Endothelial cell (in vitro differentiated cells): Measurements from ENCODE around the gene KCNB1. TPM values are rescaled to one million over a fixed set of nuclear protein-coding genes. Genes with fewer than 3 reads are reported as not detected.
"Not testable (repeated sequence)": the region's sequence is repeated elsewhere in the genome, so short reads cannot be mapped to it uniquely, and the experiment has no call there.

Experiments used
- DNase-seq: peaks from one replicate; pipeline ENCODE4 v3.0.0; 2021; ENCODE audit warnings: low spot score
- H3K27ac Mint-ChIP-seq: one replicate; pipeline ENCODE4 v1.8.0; 2021; ENCODE audit warnings: mixed read lengths, inconsistent platforms; ENCODE audit not compliant: unreplicated experiment
- H3K27me3 Mint-ChIP-seq: one replicate; pipeline ENCODE4 v1.8.0; 2021; ENCODE audit warnings: mild to moderate bottlenecking, moderate library complexity, mixed read lengths, inconsistent platforms; ENCODE audit not compliant: unreplicated experiment
- H3K36me3 Mint-ChIP-seq: one replicate; pipeline ENCODE4 v1.8.0; 2021; ENCODE audit warnings: mild to moderate bottlenecking, low read depth, mixed read lengths, inconsistent platforms; ENCODE audit not compliant: unreplicated experiment
- H3K4me1 Mint-ChIP-seq: one replicate; pipeline ENCODE4 v1.8.0; 2021; ENCODE audit warnings: mild to moderate bottlenecking, mixed read lengths, inconsistent platforms; ENCODE audit not compliant: unreplicated experiment
- H3K4me3 Mint-ChIP-seq: one replicate; pipeline ENCODE4 v1.8.0; 2021; ENCODE audit warnings: mild to moderate bottlenecking, mixed read lengths, inconsistent platforms; ENCODE audit not compliant: unreplicated experiment
- H3K9me3 Mint-ChIP-seq: one replicate; pipeline ENCODE4 v1.8.0; 2021; ENCODE audit warnings: mixed read lengths, inconsistent platforms; ENCODE audit not compliant: unreplicated experiment
- CTCF ChIP-seq: fragments of 200-600 bp; sonication (generic); IDR thresholded peaks from one replicate; pipeline ENCODE4 v1.5.0; 2021; ENCODE audit warnings: antibody characterized with exemption; ENCODE audit not compliant: unreplicated experiment
- total RNA-seq: library from RNA; stranded (reverse); fragmentation: NEBNext Ultra II Directional; extraction: Animal tissue kit (Norgen Biotek cat#: 25700); gene quantifications from one replicate; pipeline ENCODE4 v1.2.1, GENCODE V29; 2021; ENCODE audit not compliant: unreplicated experiment

The KCNB1 gene
- total RNA-seq, 1 donor from 2014 or later, result 0.36 TPM

DNA sequence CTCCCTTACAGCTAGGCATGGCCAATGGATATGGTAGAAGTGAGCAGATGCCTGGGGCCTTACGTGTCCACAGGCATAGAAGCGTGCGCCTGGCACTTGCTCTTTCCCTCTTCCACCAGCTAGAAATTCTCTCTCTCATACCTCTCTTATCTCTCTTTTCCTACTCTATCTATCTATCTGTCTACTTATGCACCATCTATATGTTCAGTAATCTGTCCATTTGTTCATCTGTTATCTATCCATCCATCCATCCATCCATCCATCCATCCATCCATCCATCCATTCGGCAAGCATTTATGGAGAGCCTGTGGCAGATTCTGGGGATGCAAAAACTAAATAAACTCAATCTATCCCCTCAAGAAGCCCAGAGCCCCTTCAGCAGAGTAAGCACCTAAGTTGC lies 70.2 kb downstream of the KCNB1 start:
- Mint-ChIP-seq H3K27me3 (peaks cover 6% of the 10 kb centered on the region), H3K9me3 (no peaks in the 10 kb centered on the region), H3K36me3 (no peaks in the 10 kb centered on the region), H3K4me1 (peaks cover 14% of the 10 kb centered on the region), H3K4me3 (no peak overlapping the region), H3K27ac (no peak overlapping the region)
- TF ChIP-seq CTCF, result no peak
- no peak for DNase-seq

DNA sequence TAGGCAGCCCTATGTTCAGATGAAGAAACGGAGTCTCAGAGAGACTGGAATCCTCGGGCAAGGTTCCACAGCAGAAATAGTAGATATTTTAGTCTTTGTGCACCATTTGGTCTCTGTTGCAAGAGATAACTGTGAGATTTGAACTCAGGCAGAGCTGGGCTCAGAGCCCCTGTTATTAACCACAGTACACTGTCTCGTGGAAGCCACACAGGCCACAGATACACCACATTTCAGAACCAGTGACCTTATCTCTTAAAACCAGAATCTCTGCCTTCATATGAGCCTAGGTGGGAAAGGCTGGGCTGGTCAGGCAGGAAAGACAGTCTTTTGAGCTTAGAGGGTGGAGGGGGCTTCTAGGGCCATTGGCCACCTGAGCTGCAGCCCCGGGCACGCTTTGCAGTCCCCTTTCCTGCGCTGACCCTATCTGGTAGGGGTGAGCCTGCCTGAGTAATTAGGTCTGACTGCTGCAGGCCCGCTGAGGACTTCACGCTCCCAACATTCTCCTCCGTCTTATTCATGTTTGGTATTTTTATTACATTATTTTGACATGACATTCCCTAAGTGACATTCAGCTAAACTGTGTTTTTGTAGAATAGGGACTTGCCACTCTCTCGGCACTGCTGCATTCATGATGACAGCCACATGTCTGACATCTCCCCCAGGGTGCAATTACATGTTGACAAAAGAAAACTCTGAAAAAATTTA lies 71.1 kb downstream of the KCNB1 start:
- no peak for DNase-seq
- Mint-ChIP-seq H3K27me3 (peaks cover 8% of the 10 kb centered on the region), H3K4me3 (no peak overlapping the region), H3K27ac (no peak overlapping the region), H3K4me1 (peaks cover 16% of the 10 kb centered on the region), H3K36me3 (no peaks in the 10 kb centered on the region), H3K9me3 (no peaks in the 10 kb centered on the region)
- TF ChIP-seq CTCF, result no peak

DNA sequence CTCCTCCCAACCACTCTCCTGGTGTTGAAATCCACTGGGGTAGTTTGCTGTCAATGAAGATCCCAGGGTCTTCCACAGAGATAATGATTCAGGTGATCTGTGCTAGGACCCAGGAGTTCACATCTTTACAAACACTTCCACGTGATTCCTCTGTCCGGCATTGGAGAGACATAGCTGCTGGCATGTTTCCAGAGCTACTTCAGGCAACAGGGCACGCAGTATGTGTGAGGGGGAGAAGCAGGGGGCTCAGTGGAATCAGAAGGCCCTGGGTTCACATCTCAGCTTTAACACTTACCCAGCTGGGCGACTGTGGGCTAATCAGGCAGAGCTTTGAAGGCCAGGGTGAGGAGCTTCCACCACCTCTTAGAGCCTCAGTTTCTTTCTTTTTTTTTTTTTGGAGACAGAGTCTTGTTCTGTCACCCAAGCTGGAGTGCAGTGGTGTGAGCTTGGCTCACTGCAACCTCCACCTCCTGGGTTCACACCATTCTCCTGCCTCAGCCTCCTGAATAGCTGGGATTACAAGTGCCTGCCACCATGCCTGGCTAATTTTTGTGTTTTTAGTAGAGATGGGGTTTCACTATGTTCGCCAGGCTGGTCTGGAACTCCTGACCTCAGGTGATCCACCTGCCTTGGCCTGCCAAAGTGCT lies 72.4 kb downstream of the KCNB1 start:
- H3K9me3 Mint-ChIP-seq, H3K4me3 Mint-ChIP-seq, H3K27me3 Mint-ChIP-seq, DNase-seq, H3K36me3 Mint-ChIP-seq, H3K27ac Mint-ChIP-seq: not testable (repeated sequence)
- H3K4me1 Mint-ChIP-seq, result peaks cover 18% of the 10 kb centered on the region

GRCh38 chr20:49409302-49409974 lies 73.0 kb downstream of the KCNB1 start:
- Mint-ChIP-seq H3K27ac (no peak overlapping the region), H3K9me3 (no peaks in the 10 kb centered on the region), H3K27me3 (peaks cover 8% of the 10 kb centered on the region), H3K4me3 (no peak overlapping the region), H3K36me3 (no peaks in the 10 kb centered on the region), H3K4me1 (peaks cover 20% of the 10 kb centered on the region)
- no peak for TF ChIP-seq CTCF
- no peak for DNase-seq

DNA sequence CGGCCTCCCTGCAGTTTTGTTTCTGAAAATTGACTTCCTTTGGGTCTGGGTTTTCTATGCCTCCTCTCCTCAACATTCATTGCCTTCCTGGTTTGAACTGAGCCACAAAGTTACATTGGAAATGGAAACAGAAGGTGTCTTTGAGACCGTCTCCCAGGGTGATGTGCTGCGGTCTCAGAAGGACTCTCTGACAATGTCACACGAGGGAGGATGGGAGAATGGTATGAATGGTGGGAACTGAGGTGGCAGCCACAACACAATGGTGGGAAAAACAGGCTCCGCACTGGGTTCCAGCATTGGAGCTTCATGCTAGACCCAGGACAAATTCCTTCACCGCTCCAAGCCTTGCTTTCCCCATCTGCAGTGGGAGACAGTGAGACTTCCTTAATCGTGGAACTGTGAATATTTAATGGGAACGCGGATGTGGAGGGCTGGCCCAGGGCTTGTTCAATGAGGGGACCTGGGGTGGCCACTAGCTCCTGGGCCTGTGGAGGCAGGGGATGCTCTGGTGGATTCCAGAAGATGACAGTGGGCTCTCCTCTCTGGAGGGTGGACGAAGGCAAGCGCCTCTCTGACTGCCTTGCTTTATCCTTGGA lies 73.9 kb downstream of the KCNB1 start:
- no peak overlapping the region for H3K27ac Mint-ChIP-seq
- no peak overlapping the region for H3K4me3 Mint-ChIP-seq
- no peaks in the 10 kb centered on the region for H3K36me3 Mint-ChIP-seq
- H3K4me1 Mint-ChIP-seq, result peaks cover 16% of the 10 kb centered on the region
- no peaks in the 10 kb centered on the region for H3K9me3 Mint-ChIP-seq
- H3K27me3 Mint-ChIP-seq, result peaks cover 11% of the 10 kb centered on the region
- DNase-seq, result no peak
- no peak for TF ChIP-seq CTCF
